T-helper 1 cell treated with Interleukin-12 subunit alpha and Interleukin-12 subunit beta and Interleukin-4 antibody, amounts not matched to agents 30 μg/mL and 1 μg/mL, for 36 hours (primary cell): ENCODE results near the gene FAT1.
"Not testable (repeated sequence)": the region's sequence is repeated elsewhere in the genome, so short reads cannot be mapped to it uniquely, and the experiment has no call there.

Experiments used
- H3K27ac Mint-ChIP-seq: one replicate; pipeline ENCODE4 v1.8.0; 2021; ENCODE audit warnings: mild to moderate bottlenecking, mixed read lengths
- H3K27me3 Mint-ChIP-seq: one replicate; pipeline ENCODE4 v1.8.0; 2021; ENCODE audit warnings: low read depth, mixed read lengths
- H3K36me3 Mint-ChIP-seq: one replicate; pipeline ENCODE4 v1.8.0; 2021; ENCODE audit warnings: low read depth, mixed read lengths
- H3K4me1 Mint-ChIP-seq: one replicate; pipeline ENCODE4 v1.8.0; 2021; ENCODE audit warnings: low read depth, mixed read lengths
- H3K4me3 Mint-ChIP-seq: one replicate; pipeline ENCODE4 v1.8.0; 2021; ENCODE audit warnings: mild to moderate bottlenecking, moderate library complexity, mixed read lengths
- H3K9me3 Mint-ChIP-seq: one replicate; pipeline ENCODE4 v1.8.0; 2021; ENCODE audit warnings: mixed read lengths

FAT1 gene

DNA sequence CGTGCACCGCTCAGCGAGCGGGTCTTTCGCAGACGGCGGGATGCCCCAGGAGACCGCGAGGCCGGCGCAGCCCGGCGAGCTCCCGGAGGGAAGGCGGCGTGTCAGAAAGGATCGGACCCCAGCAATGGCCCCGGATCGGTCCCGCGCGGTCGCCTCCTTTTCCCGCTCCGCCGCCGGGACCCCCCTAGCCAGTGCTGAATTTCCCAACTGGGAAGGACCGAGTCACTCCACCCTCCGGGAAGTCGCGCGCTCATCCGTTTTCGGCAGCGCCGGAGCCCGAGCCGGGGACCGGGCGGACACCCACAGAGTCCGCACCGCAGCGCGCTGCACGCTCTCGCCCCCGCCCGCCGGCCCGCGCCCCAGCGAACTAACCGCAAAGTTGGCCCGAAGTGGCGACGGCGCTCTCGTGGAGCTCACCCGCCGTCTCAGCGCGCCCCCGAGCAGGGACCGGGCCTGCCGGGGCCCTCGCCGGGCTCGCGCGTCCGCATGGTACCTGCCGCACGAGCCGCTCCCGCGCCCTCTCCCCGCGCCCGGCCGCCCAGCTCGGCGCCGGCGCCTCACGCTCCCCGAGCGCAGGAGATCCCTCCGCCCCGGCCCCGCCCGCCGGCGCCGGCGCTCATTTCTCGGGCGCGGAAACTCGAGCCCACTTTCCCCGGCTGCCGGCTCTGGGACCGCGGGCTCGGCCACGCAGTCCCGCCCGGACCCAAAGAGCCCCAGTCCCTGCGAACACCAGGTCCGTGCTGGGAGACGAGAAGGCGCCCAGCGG, at the start of gene FAT1:
TSS of gene FAT1 (minus strand) at position 565 of the 766 bp plus-strand sequence. CDS start 14,029 bp downstream, outside the sequence.
- H3K4me1 Mint-ChIP-seq = peaks cover 11% of the 10 kb centered on the region
- H3K27me3 Mint-ChIP-seq = peaks cover 48% of the 10 kb centered on the region
- H3K36me3 Mint-ChIP-seq = peaks cover 3% of the 10 kb centered on the region
- H3K4me3 Mint-ChIP-seq = peak within 1 kb of the TSS; percentile 15
- H3K27ac Mint-ChIP-seq = no peak within 1 kb of the TSS
- H3K9me3 Mint-ChIP-seq = no peaks in the 10 kb centered on the region

DNA sequence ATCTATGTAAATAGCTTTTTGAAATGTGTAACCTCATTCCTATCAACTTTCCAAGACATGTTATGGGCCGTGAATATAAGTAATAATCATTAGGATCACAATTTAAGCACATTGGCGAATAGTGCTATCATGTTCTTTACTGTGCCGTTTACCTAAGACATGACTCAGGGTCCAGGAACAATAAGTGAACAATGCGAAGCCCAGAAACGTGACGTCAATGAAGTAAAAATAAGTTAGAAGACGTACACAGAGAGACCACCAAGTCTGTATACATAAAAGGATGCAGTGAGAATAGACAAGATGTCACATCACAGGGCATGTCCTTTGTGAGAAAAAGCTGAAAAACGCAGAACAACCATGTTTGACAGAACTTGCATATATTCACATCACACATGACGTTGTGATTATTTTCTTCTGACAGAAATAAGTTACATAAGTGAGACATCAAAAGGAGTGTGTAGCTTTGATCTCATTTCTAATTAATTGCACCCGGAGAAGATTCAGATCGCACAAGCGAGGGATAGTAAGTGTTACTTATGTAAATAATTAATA, 49.4 kb upstream of the FAT1 start:
- H3K4me1 Mint-ChIP-seq = no peaks in the 10 kb centered on the region
- H3K27ac Mint-ChIP-seq = no peak overlapping the region
- no peaks in the 10 kb centered on the region for H3K36me3 Mint-ChIP-seq
- no peaks in the 10 kb centered on the region for H3K27me3 Mint-ChIP-seq
- peaks cover 4% of the 10 kb centered on the region for H3K9me3 Mint-ChIP-seq
- no peak overlapping the region for H3K4me3 Mint-ChIP-seq

GRCh38 chr4:186771624-186772023, 48.0 kb upstream of the FAT1 start:
- peaks cover 11% of the 10 kb centered on the region for H3K9me3 Mint-ChIP-seq
- no peaks in the 10 kb centered on the region for H3K27me3 Mint-ChIP-seq
- no peaks in the 10 kb centered on the region for H3K4me1 Mint-ChIP-seq
- H3K36me3 Mint-ChIP-seq = no peaks in the 10 kb centered on the region
- H3K4me3 Mint-ChIP-seq = no peak overlapping the region
- H3K27ac Mint-ChIP-seq = no peak overlapping the region

- peaks cover 7% of the 10 kb centered on the region for H3K9me3 Mint-ChIP-seq
- H3K27ac Mint-ChIP-seq = no peak overlapping the region
- no peaks in the 10 kb centered on the region for H3K36me3 Mint-ChIP-seq
- no peaks in the 10 kb centered on the region for H3K4me1 Mint-ChIP-seq
- H3K27me3 Mint-ChIP-seq = no peaks in the 10 kb centered on the region
- no peak overlapping the region for H3K4me3 Mint-ChIP-seq
Measured at GRCh38 chr4:186770481-186771175, 47.0 kb upstream of the FAT1 start.

- Mint-ChIP-seq H3K4me3 (no peak overlapping the region), H3K36me3 (no peaks in the 10 kb centered on the region), H3K27ac (no peak overlapping the region), H3K9me3 (peaks cover 7% of the 10 kb centered on the region), H3K4me1 (no peaks in the 10 kb centered on the region), H3K27me3 (no peaks in the 10 kb centered on the region)
Measured at GRCh38 chr4:186767794-186768193, 44.1 kb upstream of the FAT1 start.

DNA sequence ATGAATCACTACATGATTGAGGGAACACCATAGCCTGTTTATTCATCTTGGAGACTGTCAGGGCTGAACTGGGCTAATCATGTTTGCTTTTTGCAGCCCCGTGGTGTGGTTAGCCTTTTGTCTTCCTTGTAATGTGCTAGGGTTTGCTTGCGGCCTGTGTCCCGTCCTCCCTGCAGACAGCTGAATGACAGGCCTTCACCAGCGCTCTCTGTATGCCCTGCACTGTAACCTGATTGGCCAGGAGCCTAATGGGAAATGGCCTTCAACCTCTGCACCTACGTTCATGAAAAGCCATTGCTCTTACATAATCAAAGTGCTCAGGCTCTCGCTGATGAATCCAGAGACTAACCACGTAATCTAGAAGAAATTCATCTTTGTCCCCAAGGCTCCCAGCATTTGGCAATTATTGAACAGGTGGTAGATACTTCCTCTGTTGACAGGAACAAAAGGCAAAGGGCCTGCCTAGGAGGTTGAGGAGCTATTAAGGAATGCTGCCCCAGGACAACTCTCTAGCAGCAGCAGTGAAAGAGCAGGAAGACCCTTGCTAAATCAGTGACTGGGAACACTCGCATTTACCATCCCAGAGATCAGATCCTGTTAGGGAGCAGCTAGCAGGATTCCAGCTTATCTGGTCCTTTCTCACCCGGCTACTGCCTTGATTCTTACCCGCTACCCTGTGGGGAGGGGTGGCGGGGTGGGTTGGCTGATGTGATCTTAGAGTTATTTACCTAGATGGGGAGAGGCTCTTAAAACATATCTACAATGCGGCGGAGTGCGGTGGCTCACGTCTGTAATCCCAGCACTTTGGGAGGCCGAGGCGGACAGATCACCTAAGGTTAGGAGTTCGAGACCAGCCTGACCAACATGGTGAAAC, 42.3 kb upstream of the FAT1 start:
- H3K9me3 Mint-ChIP-seq = peaks cover 11% of the 10 kb centered on the region
- no peak overlapping the region for H3K4me3 Mint-ChIP-seq
- H3K36me3 Mint-ChIP-seq = no peaks in the 10 kb centered on the region
- H3K4me1 Mint-ChIP-seq = no peaks in the 10 kb centered on the region
- no peaks in the 10 kb centered on the region for H3K27me3 Mint-ChIP-seq
- H3K27ac Mint-ChIP-seq = no peak overlapping the region

- H3K9me3 Mint-ChIP-seq = peaks cover 13% of the 10 kb centered on the region
- no peaks in the 10 kb centered on the region for H3K36me3 Mint-ChIP-seq
- H3K4me1 Mint-ChIP-seq = no peaks in the 10 kb centered on the region
Measured at GRCh38 chr4:186765138-186765537, 41.5 kb upstream of the FAT1 start.

DNA sequence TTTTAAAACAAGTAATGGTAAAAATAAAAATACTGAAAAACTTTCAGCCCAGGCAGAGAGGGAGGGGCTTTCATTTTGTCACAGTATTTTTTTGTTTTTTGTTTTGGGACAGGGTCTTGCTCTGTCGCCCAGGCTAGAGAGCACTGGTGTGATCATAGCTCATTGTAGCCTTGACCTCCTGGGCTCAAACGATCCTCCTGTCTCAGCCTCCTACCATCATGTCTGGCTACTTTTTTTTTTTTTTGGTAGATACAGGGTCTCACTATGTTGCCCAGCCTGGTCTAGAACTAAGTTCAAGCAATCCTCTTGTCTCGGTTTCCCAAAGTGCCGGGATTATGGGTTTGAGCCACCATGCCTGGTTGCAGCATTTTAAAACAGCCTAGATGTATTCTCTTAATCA, 40.8 kb upstream of the FAT1 start:
- Mint-ChIP-seq H3K36me3 (no peaks in the 10 kb centered on the region), H3K9me3 (peaks cover 13% of the 10 kb centered on the region), H3K27ac (no peak overlapping the region), H3K4me3 (no peak overlapping the region), H3K27me3 (no peaks in the 10 kb centered on the region), H3K4me1 (no peaks in the 10 kb centered on the region)

More at GRCh38 chr4:186765138-186765537, 41.5 kb upstream of the FAT1 start:
- no peak overlapping the region for H3K27ac Mint-ChIP-seq
- no peaks in the 10 kb centered on the region for H3K27me3 Mint-ChIP-seq
- no peak overlapping the region for H3K4me3 Mint-ChIP-seq

DNA sequence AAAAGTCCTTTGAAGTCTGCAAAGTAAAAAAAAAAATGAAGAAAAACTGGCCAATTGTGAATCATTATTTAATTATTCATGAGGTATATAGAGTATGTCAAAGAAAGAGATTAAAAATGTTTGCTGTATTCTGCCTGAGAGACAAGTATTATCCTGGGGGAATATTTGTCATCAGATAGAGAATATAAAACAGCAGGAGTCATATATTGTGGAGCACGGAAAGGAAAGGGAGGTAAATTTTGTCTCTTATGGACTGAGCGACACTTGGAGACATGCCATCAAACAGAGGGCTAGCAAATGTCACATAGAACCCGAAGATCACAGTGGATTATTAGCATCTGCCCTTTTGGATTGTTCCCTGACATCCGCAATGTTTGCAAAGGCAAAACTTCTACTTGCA, 39.2 kb upstream of the FAT1 start:
- Mint-ChIP-seq H3K27ac (no peak overlapping the region), H3K27me3 (no peaks in the 10 kb centered on the region), H3K4me1 (no peaks in the 10 kb centered on the region), H3K4me3 (no peak overlapping the region), H3K9me3 (peaks cover 18% of the 10 kb centered on the region), H3K36me3 (no peaks in the 10 kb centered on the region)

- Mint-ChIP-seq H3K27me3 (no peaks in the 10 kb centered on the region), H3K9me3 (peaks cover 16% of the 10 kb centered on the region), H3K4me3 (no peak overlapping the region), H3K27ac (no peak overlapping the region), H3K36me3 (no peaks in the 10 kb centered on the region), H3K4me1 (no peaks in the 10 kb centered on the region)
Measured at GRCh38 chr4:186762361-186762760, 38.7 kb upstream of the FAT1 start.

- not testable (repeated sequence) for H3K4me1 Mint-ChIP-seq, H3K36me3 Mint-ChIP-seq, H3K4me3 Mint-ChIP-seq, H3K27ac Mint-ChIP-seq, H3K27me3 Mint-ChIP-seq
- H3K9me3 Mint-ChIP-seq = peaks cover 18% of the 10 kb centered on the region
Measured at GRCh38 chr4:186761956-186762355, 38.3 kb upstream of the FAT1 start.

DNA sequence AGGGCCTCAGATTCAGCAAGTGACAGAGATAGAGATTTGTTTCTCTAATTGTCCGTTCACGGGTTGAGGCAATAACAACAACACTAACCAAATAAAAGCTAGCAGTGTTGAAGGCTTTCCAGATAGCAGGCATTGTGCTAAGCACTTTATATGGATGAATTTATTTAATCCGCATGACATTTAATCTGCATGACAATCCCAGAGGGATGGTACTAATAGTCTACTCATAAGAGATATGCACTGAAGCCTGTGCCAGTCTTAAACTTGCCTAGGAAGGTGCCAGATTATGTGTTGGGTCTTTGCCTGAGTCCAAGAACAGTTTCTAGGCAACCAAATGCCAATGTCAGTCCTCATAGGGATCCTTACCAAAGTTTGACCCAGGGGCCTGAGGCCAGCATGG, 37.7 kb upstream of the FAT1 start:
- H3K27ac Mint-ChIP-seq = no peak overlapping the region
- no peak overlapping the region for H3K4me3 Mint-ChIP-seq
- H3K9me3 Mint-ChIP-seq = peaks cover 24% of the 10 kb centered on the region
- no peaks in the 10 kb centered on the region for H3K27me3 Mint-ChIP-seq
- H3K4me1 Mint-ChIP-seq = no peaks in the 10 kb centered on the region
- H3K36me3 Mint-ChIP-seq = no peaks in the 10 kb centered on the region

- Mint-ChIP-seq H3K27me3 (no peaks in the 10 kb centered on the region), H3K9me3 (peaks cover 25% of the 10 kb centered on the region)
Measured at GRCh38 chr4:186760576-186760975, 36.9 kb upstream of the FAT1 start.

GRCh38 chr4:186759990-186760389, 36.3 kb upstream of the FAT1 start:
- no peaks in the 10 kb centered on the region for H3K4me1 Mint-ChIP-seq
- H3K36me3 Mint-ChIP-seq = no peaks in the 10 kb centered on the region

More at GRCh38 chr4:186760576-186760975, 36.9 kb upstream of the FAT1 start:
- Mint-ChIP-seq H3K36me3 (no peaks in the 10 kb centered on the region), H3K4me1 (no peaks in the 10 kb centered on the region), H3K27ac (no peak overlapping the region), H3K4me3 (no peak overlapping the region)

More at GRCh38 chr4:186759990-186760389, 36.3 kb upstream of the FAT1 start:
- peaks cover 25% of the 10 kb centered on the region for H3K9me3 Mint-ChIP-seq
- no peak overlapping the region for H3K27ac Mint-ChIP-seq
- H3K4me3 Mint-ChIP-seq = no peak overlapping the region
- H3K27me3 Mint-ChIP-seq = no peaks in the 10 kb centered on the region
